ENCODE measurements around the gene COL6A3. TPM values are rescaled to one million over a fixed set of nuclear protein-coding genes. Genes with fewer than 3 reads are reported as not detected.

COL6A3 gene
- total and polyA plus RNA-seq, 2 of the 13 experiments (the other 11 are each of a cell fraction or from before 2014, with no cell fraction given), result 0.03 TPM; not detected in 1

DNA sequence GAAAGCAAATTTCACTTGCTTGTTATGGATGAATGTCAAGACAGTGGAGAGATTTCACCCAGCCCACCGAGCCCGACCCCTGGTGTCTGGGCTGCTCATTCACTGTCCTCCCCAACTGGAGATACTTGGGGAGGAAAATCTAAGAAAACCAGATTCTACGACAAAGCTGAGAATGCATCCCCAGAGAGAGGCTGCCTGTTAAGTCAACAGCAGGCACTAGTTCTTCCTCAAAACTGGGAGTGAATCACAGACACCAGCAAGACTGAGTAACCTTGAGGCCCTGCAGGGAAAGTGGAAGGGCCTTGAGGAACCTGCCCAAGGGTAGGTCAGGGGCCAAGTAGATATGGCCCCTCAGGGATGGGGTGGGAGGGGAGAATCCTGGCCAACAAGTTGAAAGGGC, 38.9 kb upstream of the COL6A3 start:
- ChIA-PET POLR2A (no interaction called here), CTCF (ENCODE audit: low intra/inter-chr PET ratio, low total read pairs) (no interaction called here)
- ATAC-seq (no peak), FAIRE-seq (no peak), DNase-seq (ENCODE audit: low spot score) (no peak)
- 29% methylated on average over 3 of the region's 3 CpGs for WGBS (ENCODE audit: low lambda C conversion rate)
- Histone ChIP-seq H3K27ac (ENCODE audit: extremely low read length, insufficient read depth, low read length) (no peak overlapping the region), H3K9ac (ENCODE audit: insufficient read depth, low read depth, low read length) (no peak overlapping the region), H3K4me3 (replicated peaks in 1 of 3; ENCODE audit: insufficient read depth in 1 of 3, low read depth in 2 of 3, low read length in 3 of 3) (no peak overlapping the region), H2AFZ (ENCODE audit: low read length) (no peak overlapping the region), H3K27me3 (ENCODE audit: control insufficient read depth in 1 of 2, insufficient read depth in 2 of 2, low read length in 2 of 2) (peaks cover 0 to 61% of the 10 kb centered on the region in 2 experiments; a peak in 4 of 5 replicates), H3K36me3 (replicated peaks in 1 of 2; ENCODE audit: control insufficient read depth in 1 of 2, insufficient read depth in 2 of 2, low read length in 2 of 2) (no peaks in the 10 kb centered on the region), H3K9me3 (ENCODE audit: low read length) (no peaks in the 10 kb centered on the region), H3K79me2 (ENCODE audit: insufficient read depth, low read length) (no peaks in the 10 kb centered on the region), H3K4me1 (ENCODE audit: insufficient read depth, low read length) (peaks cover 6% of the 10 kb centered on the region; the same call in 1 of the 2 replicates), H4K20me1 (ENCODE audit: insufficient read depth, low read length) (peaks cover 2% of the 10 kb centered on the region; the same call in 1 of the 2 replicates), H3K4me2 (ENCODE audit: low read depth, low read length) (no peak overlapping the region)
- intact Hi-C loops (cut with micrococcal nuclease; ENCODE audit: unreplicated experiment), result no loop called here
- no TSS peak for BruUV-seq (replicated peaks)
- in situ Hi-C loops (cut with HindIII; ENCODE audit: extremely low pct_ligation_motif_present, low pct_unique_long_range_greater_than_20kb), result no loop called here
- no peak for TF ChIP-seq CCDC6 (CRISPR knock-in tag; IDR thresholded peaks at IDR 0.05)
- no peak for TF ChIP-seq ZFY (CRISPR knock-in tag; IDR thresholded peaks at IDR 0.05)
- TF ChIP-seq, protein P1, sequence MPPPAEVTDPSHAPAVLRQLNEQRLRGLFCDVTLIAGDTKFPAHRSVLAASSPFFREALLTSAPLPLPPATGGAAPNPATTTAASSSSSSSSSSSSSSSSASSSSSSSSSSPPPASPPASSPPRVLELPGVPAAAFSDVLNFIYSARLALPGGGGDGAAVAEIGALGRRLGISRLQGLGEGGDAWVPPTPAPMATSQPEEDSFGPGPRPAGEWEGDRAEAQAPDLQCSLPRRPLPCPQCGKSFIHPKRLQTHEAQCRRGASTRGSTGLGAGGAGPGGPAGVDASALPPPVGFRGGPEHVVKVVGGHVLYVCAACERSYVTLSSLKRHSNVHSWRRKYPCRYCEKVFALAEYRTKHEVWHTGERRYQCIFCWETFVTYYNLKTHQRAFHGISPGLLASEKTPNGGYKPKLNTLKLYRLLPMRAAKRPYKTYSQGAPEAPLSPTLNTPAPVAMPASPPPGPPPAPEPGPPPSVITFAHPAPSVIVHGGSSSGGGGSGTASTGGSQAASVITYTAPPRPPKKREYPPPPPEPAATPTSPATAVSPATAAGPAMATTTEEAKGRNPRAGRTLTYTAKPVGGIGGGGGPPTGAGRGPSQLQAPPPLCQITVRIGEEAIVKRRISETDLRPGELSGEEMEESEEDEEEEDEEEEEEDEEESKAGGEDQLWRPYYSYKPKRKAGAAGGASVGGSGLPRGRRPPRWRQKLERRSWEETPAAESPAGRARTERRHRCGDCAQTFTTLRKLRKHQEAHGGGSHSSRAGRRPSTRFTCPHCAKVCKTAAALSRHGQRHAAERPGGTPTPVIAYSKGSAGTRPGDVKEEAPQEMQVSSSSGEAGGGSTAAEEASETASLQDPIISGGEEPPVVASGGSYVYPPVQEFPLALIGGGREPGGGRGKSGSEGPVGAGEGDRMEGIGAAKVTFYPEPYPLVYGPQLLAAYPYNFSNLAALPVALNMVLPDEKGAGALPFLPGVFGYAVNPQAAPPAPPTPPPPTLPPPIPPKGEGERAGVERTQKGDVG (CRISPR knock-in tag; IDR thresholded peaks at IDR 0.05; ENCODE audit: borderline replicate concordance), result no peak
- no peak for TF ChIP-seq RFXAP (CRISPR knock-in tag; IDR thresholded peaks at IDR 0.05; ENCODE audit: borderline replicate concordance)
- TF ChIP-seq RBAK (CRISPR knock-in tag; IDR thresholded peaks at IDR 0.05), result no peak
- TF ChIP-seq ZNF746 (CRISPR knock-in tag; IDR thresholded peaks at IDR 0.05), result no peak
- no peak for TF ChIP-seq ZSCAN31 (CRISPR knock-in tag; IDR thresholded peaks at IDR 0.05; ENCODE audit: low read depth)
- TF ChIP-seq BORCS8-MEF2B (CRISPR knock-in tag; IDR thresholded peaks at IDR 0.05), result no peak
- no peak for TF ChIP-seq ZNF776 (CRISPR knock-in tag; IDR thresholded peaks at IDR 0.05)
- TF ChIP-seq SNAI1 (CRISPR knock-in tag; IDR thresholded peaks at IDR 0.05; ENCODE audit: borderline replicate concordance), result no peak

All from HepG2 (cell line).